Mesendoderm (in vitro differentiated cells): ENCODE data around the gene AGTPBP1.
"Not testable (repeated sequence)": the region's sequence is repeated elsewhere in the genome, so short reads cannot be mapped to it uniquely, and the experiment has no call there.

ENCODE experiments used
- DNase-seq: peaks from one replicate; pipeline ENCODE4 v3.0.0; 2013
- H2AK5ac ChIP-seq: 2 replicates; pipeline ENCODE4 v1.6.1; 2013; ENCODE audit warnings: low read length, inconsistent platforms
- H2BK120ac ChIP-seq: 2 replicates; pipeline ENCODE4 v1.6.1; 2013; ENCODE audit warnings: low read depth, mild to moderate bottlenecking, low read length, moderate library complexity, mixed read lengths
- H2BK15ac ChIP-seq: replicated peaks from 2 replicates; pipeline ENCODE4 v1.6.1; 2013; ENCODE audit warnings: low read depth, mild to moderate bottlenecking, moderate library complexity
- H2BK5ac ChIP-seq: 2 replicates; pipeline ENCODE4 v1.6.1; 2013; ENCODE audit warnings: low read length, inconsistent platforms
- H3K18ac ChIP-seq: 2 replicates; pipeline ENCODE4 v1.6.1; 2013; ENCODE audit warnings: mild to moderate bottlenecking, low read length, mixed read lengths
- H3K23ac ChIP-seq: one replicate; pipeline ENCODE4 v1.6.1; 2013; ENCODE audit warnings: low read length
- H3K27ac ChIP-seq: 2 replicates; pipeline ENCODE4 v1.5.1; 2013; ENCODE audit warnings: low read depth, mild to moderate bottlenecking, inconsistent platforms, low read length, moderate library complexity
- H3K27me3 ChIP-seq: 2 replicates; pipeline ENCODE4 v1.6.1; 2013; ENCODE audit warnings: low read length, control low read depth, mild to moderate bottlenecking, inconsistent platforms; ENCODE audit not compliant: insufficient read depth, poor library complexity
- H3K36me3 ChIP-seq: 2 replicates; pipeline ENCODE4 v1.6.1; 2013; ENCODE audit warnings: low read length, inconsistent platforms; ENCODE audit not compliant: control insufficient read depth, insufficient read depth
- H3K4ac ChIP-seq: one replicate; pipeline ENCODE4 v1.6.1; 2013; ENCODE audit warnings: low read depth, mild to moderate bottlenecking, low read length, moderate library complexity
- H3K4me1 ChIP-seq: 2 replicates; pipeline ENCODE4 v1.6.1; 2013; ENCODE audit warnings: low read depth, low read length, inconsistent platforms; ENCODE audit not compliant: control insufficient read depth
- H3K4me2 ChIP-seq: 2 replicates; pipeline ENCODE4 v1.6.1; 2013; ENCODE audit warnings: low read length
- H3K4me3 ChIP-seq: 2 replicates; pipeline ENCODE4 v1.5.1; 2013; ENCODE audit warnings: mild to moderate bottlenecking, low read length
- H3K56ac ChIP-seq: one replicate; pipeline ENCODE4 v1.6.1; 2013; ENCODE audit warnings: low read length
- H3K79me1 ChIP-seq: 2 replicates; pipeline ENCODE4 v1.6.1; 2013; ENCODE audit warnings: low read length, inconsistent platforms
- H3K79me2 ChIP-seq: 2 replicates; pipeline ENCODE4 v1.6.1; 2013; ENCODE audit warnings: mild to moderate bottlenecking, low read length; ENCODE audit not compliant: control insufficient read depth, insufficient read depth
- H3K9ac ChIP-seq: 2 replicates; pipeline ENCODE4 v1.6.1; 2013; ENCODE audit warnings: low read length, inconsistent platforms
- H4K5ac ChIP-seq: one replicate; pipeline ENCODE4 v1.6.1; 2013; ENCODE audit warnings: low read length
- H4K8ac ChIP-seq: one replicate; pipeline ENCODE4 v1.6.1; 2013; ENCODE audit warnings: low read depth, mild to moderate bottlenecking, control low read depth, low read length, moderate library complexity
- WGBS: extraction: QIAGEN DNeasy Blood & Tissue Kit; methylation state at CpG from one replicate; pipeline ENCODE4 v1.1.7; 2013; ENCODE audit warnings: low lambda C conversion rate, missing lambda C conversion rate; ENCODE audit not compliant: insufficient coverage; ENCODE audit errors: extremely low coverage; 5-methylcytosine and 5-hydroxymethylcytosine counted together

Gene AGTPBP1

DNA sequence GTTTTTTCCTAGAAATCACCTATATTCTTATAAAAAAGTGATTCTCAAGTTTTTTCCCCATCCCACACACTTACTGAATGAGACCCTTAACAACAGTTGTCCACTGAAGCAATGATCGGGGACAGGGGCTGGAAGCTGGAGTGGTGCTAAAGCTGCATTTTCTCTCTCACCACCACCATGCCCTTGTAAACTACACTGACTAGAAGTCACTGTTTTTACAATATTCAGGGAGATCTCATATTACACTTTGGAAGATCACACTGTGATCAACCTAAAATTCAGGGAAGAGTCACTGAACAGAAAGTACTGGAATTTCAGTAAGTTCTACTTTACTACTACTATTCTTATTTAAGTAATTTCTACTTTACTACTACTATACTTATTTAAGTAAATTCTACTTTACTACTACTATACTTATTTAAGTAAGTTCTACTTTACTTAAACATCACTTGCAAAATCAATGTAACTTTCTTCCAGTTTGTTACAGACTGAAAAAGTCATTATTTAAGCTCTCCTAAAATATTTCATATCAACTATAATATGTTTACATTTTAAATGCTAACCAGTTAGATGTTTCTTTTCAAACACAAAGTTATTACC, 164.3 kb downstream of the AGTPBP1 start:
- H3K18ac ChIP-seq: no peak overlapping the region
- no peaks in the 10 kb centered on the region for H3K36me3 ChIP-seq
- no peak overlapping the region for H3K4ac ChIP-seq
- H3K4me2 ChIP-seq: no peak overlapping the region
- H3K27ac ChIP-seq: no peak overlapping the region
- no peaks in the 10 kb centered on the region for H3K4me1 ChIP-seq
- no peaks in the 10 kb centered on the region for H3K79me1 ChIP-seq
- no peak overlapping the region for H3K23ac ChIP-seq
- no peak overlapping the region for H2AK5ac ChIP-seq
- no peak overlapping the region for H3K4me3 ChIP-seq
- no peak overlapping the region for H3K9ac ChIP-seq
- no CpG with 5 or more reads among the region's 1 CpG for WGBS
- no peak overlapping the region for H3K56ac ChIP-seq
- H2BK15ac ChIP-seq: no peak overlapping the region
- no peak overlapping the region for H4K5ac ChIP-seq
- no peaks in the 10 kb centered on the region for H3K79me2 ChIP-seq
- no peaks in the 10 kb centered on the region for H3K27me3 ChIP-seq
- DNase-seq: no peak
- H2BK120ac ChIP-seq: no peak overlapping the region
- H2BK5ac ChIP-seq: no peak overlapping the region
- H4K8ac ChIP-seq: no peak overlapping the region

GRCh38 chr9:85575868-85576267, 165.9 kb downstream of the AGTPBP1 start:
- Histone ChIP-seq H4K5ac (no peak overlapping the region), H2BK5ac (no peak overlapping the region), H3K56ac (no peak overlapping the region), H3K18ac (no peak overlapping the region), H2BK15ac (no peak overlapping the region), H3K4me3 (no peak overlapping the region), H3K9ac (no peak overlapping the region), H3K79me2 (no peaks in the 10 kb centered on the region), H3K4me2 (no peak overlapping the region), H3K23ac (no peak overlapping the region), H3K79me1 (no peaks in the 10 kb centered on the region), H2BK120ac (no peak overlapping the region), H2AK5ac (no peak overlapping the region), H3K36me3 (no peaks in the 10 kb centered on the region), H3K4ac (no peak overlapping the region), H3K27me3 (no peaks in the 10 kb centered on the region), H3K27ac (no peak overlapping the region), H3K4me1 (no peaks in the 10 kb centered on the region), H4K8ac (no peak overlapping the region)
- DNase-seq: no peak

GRCh38 chr9:85573546-85573945, 168.2 kb downstream of the AGTPBP1 start:
- H3K9ac ChIP-seq, H3K23ac ChIP-seq, H3K4me2 ChIP-seq, H2BK120ac ChIP-seq, H3K4me1 ChIP-seq, H3K27me3 ChIP-seq, H2AK5ac ChIP-seq, H3K79me1 ChIP-seq, H4K5ac ChIP-seq, H2BK15ac ChIP-seq, H3K36me3 ChIP-seq, H3K56ac ChIP-seq, H3K4me3 ChIP-seq, H3K79me2 ChIP-seq, DNase-seq, H3K4ac ChIP-seq, H3K27ac ChIP-seq, H3K18ac ChIP-seq, H2BK5ac ChIP-seq, H4K8ac ChIP-seq: not testable (repeated sequence)
- WGBS: no CpG with 5 or more reads among the region's 26 CpGs

DNA sequence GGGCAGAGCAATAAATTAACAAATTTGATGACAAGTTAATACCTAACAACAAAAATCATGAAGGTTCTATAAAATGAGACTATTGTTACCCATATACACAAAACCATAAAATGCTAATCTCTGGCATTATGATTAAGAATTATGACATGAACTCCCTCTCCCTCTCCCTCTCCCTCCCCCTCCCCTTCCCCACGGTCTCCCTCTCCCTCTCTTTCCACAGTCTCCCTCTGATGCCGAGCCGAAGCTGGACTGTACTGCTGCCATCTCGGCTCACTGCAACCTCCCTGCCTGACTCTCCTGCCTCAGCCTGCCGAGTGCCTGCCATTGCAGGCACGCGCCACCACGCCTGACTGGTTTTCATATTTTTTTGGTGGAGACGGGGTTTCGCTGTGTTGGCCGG, 168.8 kb downstream of the AGTPBP1 start:
- not testable (repeated sequence) for H2BK5ac ChIP-seq, H2BK120ac ChIP-seq, H3K79me1 ChIP-seq, DNase-seq, H2BK15ac ChIP-seq, H4K5ac ChIP-seq, H3K4ac ChIP-seq, H3K27me3 ChIP-seq, H3K23ac ChIP-seq, H3K79me2 ChIP-seq, H2AK5ac ChIP-seq, H3K36me3 ChIP-seq, H4K8ac ChIP-seq, H3K27ac ChIP-seq, H3K4me2 ChIP-seq, H3K4me3 ChIP-seq, H3K18ac ChIP-seq, H3K4me1 ChIP-seq, H3K56ac ChIP-seq, H3K9ac ChIP-seq
- WGBS: no CpG with 5 or more reads among the region's 11 CpGs

GRCh38 chr9:85569988-85570387, 171.8 kb downstream of the AGTPBP1 start:
- Histone ChIP-seq H4K5ac (no peak overlapping the region), H3K18ac (no peak overlapping the region), H3K27me3 (no peaks in the 10 kb centered on the region), H2BK5ac (no peak overlapping the region), H3K56ac (no peak overlapping the region), H2AK5ac (no peak overlapping the region), H3K9ac (no peak overlapping the region), H3K4me3 (no peak overlapping the region), H4K8ac (no peak overlapping the region), H3K23ac (no peak overlapping the region), H3K4me1 (no peaks in the 10 kb centered on the region), H3K4me2 (no peak overlapping the region), H2BK15ac (no peak overlapping the region), H2BK120ac (no peak overlapping the region), H3K36me3 (no peaks in the 10 kb centered on the region), H3K27ac (no peak overlapping the region), H3K79me2 (no peaks in the 10 kb centered on the region), H3K4ac (no peak overlapping the region), H3K79me1 (no peaks in the 10 kb centered on the region)
- no peak for DNase-seq
- WGBS: no CpG with 5 or more reads among the region's 2 CpGs

DNA sequence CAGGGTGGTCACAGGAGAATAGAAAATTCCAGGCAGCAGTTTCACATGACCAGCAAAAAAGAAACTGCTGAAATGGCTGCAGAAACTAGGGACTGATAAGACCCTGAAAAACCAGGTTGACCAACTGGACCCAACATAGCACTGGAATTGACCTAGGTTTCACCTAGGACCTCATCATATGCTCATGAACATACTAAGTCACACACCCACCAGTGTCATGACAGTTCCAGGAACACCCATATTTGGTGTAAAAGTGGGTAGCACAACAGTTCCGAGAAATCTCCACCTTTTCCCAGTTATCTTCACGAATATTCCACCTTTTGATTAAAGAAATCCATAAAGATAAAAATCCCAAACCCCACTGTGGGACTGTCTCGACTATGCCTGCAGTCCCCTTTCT, 182.2 kb downstream of the AGTPBP1 start:
- no peak overlapping the region for H3K56ac ChIP-seq
- no peak overlapping the region for H2BK120ac ChIP-seq
- H3K4me3 ChIP-seq: no peak overlapping the region
- H3K18ac ChIP-seq: no peak overlapping the region
- H3K79me2 ChIP-seq: no peaks in the 10 kb centered on the region
- no peak overlapping the region for H2AK5ac ChIP-seq
- H3K36me3 ChIP-seq: no peaks in the 10 kb centered on the region
- H3K4me2 ChIP-seq: no peak overlapping the region
- no peak for DNase-seq
- no peak overlapping the region for H3K9ac ChIP-seq
- no peak overlapping the region for H3K27ac ChIP-seq
- no peak overlapping the region for H4K8ac ChIP-seq
- H3K27me3 ChIP-seq: no peaks in the 10 kb centered on the region
- H2BK15ac ChIP-seq: no peak overlapping the region
- H3K23ac ChIP-seq: no peak overlapping the region
- no peaks in the 10 kb centered on the region for H3K79me1 ChIP-seq
- no CpG with 5 or more reads among the region's 3 CpGs for WGBS
- no peak overlapping the region for H4K5ac ChIP-seq
- no peak overlapping the region for H3K4ac ChIP-seq
- H2BK5ac ChIP-seq: no peak overlapping the region
- H3K4me1 ChIP-seq: no peaks in the 10 kb centered on the region
